ENCODE results near the gene PNKD. TPM values are rescaled to one million over a fixed set of nuclear protein-coding genes. Genes with fewer than 3 reads are reported as not detected.
A peak's percentile ranks its signal among the peaks of the same experiment; 100 is the strongest.

PNKD gene
- total and polyA plus RNA-seq, 11 donors: 53.8 to 146 (median 72.5) TPM

DNA sequence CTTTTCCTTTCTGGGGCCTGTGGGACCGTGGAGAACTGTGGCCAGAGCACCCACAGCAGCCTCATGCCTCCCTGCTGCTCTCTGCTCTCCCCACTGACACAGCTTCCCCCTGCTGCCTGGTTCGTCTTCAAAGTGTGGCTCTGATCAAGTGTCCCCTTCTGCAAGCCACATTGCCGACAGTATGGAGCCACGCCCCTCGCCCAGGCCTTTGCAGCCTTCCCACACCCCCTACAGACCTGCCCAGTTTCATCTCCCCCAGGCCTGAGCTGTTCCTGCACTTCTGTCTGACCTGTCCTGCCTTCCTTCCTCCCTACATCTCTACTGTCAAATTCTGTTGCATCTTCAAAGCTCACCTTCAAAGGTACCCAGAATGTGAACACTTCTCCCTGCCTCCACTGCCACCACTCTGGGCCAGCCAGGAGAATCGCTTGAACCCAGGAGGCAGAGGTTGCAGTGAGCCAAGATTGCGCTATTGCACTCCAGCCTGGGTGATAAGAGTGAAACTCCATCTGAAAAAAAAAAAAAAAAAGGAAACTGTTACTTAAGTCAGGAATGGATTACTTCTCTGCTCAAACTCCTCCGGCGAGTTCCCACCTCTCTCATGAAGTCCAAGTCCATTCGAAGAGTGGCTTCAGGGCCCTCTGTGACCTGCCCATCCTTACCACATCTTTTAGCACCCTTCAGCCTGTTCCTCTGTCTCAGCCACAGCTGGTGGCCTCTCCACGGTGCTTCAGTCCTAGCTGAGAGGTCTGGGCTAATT is 57.3 kb downstream of the PNKD start:
- ATAC-seq (no peak), DNase-seq (no peak)
- Histone ChIP-seq H3K36me3 (no peaks in the 10 kb centered on the region), H3K4me1 (peaks cover 3 to 88% (median 14%) of the 10 kb centered on the region in 12 donors), H3K4me3 (no peak overlapping the region), H3K27me3 (no peaks in the 10 kb centered on the region), H3K9me3 (no peaks in the 10 kb centered on the region), H3K27ac (peak overlapping the region in 1 of 12 donors; percentile 49)
- intact Hi-C loops (cut with DNase I): no loop called here
- WGBS, 4 donors: 72 to 87% (median 76%) methylated on average over 11 of the region's 11 CpGs
- TF ChIP-seq POLR2A (IDR thresholded peaks at IDR 0.05) (no peak), CTCF (IDR thresholded peaks at IDR 0.05) (no peak)

- Histone ChIP-seq H3K36me3 (no peaks in the 10 kb centered on the region), H3K9me3 (no peaks in the 10 kb centered on the region), H3K27me3 (no peaks in the 10 kb centered on the region), H3K27ac (peak overlapping the region in 1 of 12 donors; percentile 49), H3K4me3 (no peak overlapping the region), H3K4me1 (peaks cover 3 to 86% (median 12%) of the 10 kb centered on the region in 12 donors)
- 92 to 98% (median 96%) methylated on average over 2 of the region's 2 CpGs for WGBS, 4 donors
- no peak for TF ChIP-seq POLR2A (IDR thresholded peaks at IDR 0.05)
- TF ChIP-seq CTCF (IDR thresholded peaks at IDR 0.05): no peak
- intact Hi-C loops (cut with DNase I): no loop called here
- ATAC-seq: no peak
- no peak for DNase-seq
These were observed 58.0 kb downstream of the PNKD start for GRCh38 chr2:218328294-218328693.

DNA sequence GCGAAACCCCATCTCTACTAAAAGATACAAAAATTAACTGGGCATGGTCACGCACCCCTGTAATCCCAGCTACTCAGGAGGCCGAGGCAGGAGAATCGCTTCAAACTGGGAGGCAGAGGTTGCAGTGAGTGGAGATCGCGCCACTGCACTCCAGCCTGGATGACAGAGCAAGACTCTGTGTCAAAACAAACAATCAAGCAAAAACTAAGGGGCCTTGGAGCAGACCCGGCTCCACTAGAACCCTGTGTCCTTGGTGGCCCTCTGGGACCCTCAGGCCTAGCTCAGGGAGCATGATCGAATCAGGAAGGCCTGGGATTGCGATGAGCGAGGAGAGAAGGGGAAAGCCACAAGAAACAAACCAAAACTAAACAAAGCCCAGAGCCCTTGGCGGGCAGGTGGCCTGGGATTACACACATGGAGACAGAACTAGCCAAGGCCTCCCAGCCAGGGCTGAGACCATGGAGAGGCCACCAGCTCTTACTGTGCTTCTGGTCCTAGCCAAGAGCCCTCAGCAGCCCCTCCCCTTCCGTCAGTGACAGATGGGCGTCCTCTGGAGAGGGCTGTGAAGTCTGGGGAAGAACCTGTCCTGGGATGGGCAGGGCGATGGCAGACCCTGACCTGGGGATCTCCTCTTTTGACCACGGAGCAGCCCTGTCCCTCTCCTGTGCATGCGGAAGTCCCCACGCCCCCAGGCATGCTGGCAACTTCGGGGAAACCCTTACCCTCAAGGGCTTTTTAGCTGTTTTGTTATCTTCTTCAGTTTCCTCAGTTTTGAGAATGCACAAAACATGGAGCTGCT is 58.9 kb downstream of the PNKD start:
- Histone ChIP-seq H3K4me3 (no peak overlapping the region), H3K9me3 (no peaks in the 10 kb centered on the region), H3K4me1 (peaks cover 0 to 86% (median 6%) of the 10 kb centered on the region in 12 donors), H3K27me3 (no peaks in the 10 kb centered on the region), H3K27ac (peak overlapping the region in 1 of 12 donors; percentile 93), H3K36me3 (no peaks in the 10 kb centered on the region)
- DNase-seq: no peak
- no peak for TF ChIP-seq CTCF (IDR thresholded peaks at IDR 0.05)
- no peak for TF ChIP-seq POLR2A (IDR thresholded peaks at IDR 0.05)
- intact Hi-C loops (cut with DNase I): no loop called here
- WGBS, 4 donors: 88 to 90% (median 89%) methylated on average over 18 of the region's 18 CpGs
- ATAC-seq: no peak

All from heart left ventricle (tissue), 16 donors.